CD4-positive, alpha-beta T cell treated with Interleukin-4 for 4 hours (primary cell): ENCODE measurements around the gene TMPRSS7.

Experiments
- DNase-seq: peaks from one replicate; pipeline ENCODE4 v3.0.0-alpha.2; 2020

TMPRSS7 gene

DNA sequence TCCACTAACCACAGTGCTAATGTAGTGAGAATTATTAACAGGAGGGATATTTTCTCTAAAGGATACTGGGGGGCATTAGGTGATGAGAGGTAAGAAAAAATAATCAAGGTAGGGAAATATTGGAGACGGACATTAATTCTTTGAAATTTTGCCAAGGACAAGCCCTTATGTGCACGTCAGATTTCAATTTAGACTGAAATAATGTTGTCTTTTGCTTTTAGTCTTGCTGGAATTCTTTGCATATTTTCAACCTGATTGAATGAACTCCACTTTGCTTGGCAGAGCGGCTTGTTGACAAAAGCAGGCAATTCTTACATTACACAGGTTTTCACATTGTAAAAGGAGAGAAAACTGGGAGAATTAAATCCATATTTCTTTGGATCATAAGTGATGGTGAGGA is 26.6 kb downstream of the TMPRSS7 start:
- no peak for DNase-seq

DNA sequence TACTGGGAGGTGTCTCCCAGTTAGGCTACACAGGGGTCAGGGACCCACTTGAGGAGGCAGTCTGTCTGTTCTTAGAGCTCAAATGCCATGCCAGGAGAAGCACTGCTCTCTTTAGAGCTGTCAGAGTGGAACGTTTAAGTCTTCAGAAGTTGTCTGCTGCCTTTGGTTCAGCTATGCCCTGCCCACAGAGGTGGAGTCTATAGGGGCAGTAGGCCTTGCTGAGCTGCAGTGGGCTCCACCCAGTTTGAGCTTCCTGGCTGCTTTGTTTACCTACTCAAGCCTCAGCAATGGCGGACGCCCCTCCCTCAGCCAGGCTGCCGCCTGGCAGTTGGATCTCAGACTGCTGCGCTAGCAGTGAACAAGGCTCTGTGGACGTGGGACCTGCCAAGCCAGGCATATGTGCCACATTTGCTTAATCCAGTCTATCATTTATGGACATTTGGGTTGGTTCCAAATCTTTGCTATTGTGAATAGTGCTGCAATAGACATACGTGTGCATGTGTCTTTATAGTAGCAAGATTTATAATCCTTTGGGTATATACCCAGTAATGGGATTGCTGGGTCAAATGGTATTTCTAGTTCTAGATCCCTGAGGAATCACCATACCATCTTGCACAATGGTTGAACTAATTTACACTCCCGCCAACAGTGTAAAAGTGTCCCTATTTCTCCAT is 38.0 kb downstream of the TMPRSS7 start:
- DNase-seq: peak; percentile 78

DNA sequence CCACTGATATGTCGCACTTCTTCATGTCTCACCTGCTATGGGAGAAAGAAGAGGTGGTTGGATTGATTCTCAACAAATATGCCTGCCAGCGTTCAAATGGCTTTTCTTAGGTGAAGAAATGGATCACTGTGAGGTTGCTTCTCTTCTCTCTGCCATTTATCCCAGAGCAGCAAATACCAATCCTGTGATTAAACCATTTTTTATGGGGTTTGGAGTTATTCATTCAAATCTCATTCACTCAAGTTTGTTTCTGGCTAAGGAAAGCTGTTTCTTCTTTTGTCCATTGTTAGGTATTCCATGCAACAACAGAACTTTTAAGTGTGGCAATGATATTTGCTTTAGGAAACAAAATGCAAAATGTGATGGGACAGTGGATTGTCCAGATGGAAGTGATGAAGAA is 39.5 kb downstream of the TMPRSS7 start:
- DNase-seq: no peak

DNA sequence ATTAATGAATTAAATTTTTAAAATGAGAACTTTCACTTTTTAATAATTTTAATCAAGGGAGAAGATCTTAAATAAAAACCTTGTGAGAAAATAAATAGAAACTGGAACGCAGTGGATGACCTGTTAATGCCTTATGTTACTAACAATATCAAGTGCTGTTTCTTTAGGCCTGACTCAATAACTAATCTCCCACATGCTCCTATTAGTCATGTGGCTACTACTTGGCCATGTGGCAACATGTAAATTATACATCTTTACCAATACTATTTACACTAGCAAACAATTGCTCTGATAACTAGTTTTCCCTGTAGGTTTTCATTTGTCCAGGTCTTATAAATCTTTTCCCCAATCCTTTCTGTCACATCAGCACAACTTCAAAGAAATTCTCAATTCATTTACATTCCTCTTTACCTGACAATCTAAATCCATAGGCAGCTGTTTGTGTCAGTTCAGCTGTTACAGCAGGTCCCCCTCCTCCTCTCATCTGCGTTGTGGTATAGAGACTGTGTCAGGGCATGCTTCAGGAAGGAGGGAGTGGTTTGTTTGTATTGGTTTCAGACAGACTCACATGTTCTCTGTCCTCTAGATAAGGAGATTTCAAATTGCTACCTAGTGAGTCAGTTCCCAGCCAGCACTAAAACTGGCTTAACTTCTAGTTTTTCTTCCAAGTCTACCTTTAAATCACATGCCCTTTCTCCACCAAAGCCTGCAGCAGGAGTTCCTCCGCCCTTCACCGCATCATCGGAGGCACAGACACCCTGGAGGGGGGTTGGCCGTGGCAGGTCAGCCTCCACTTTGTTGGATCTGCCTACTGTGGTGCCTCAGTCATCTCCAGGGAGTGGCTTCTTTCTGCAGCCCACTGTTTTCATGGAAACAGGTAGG is 40.3 kb downstream of the TMPRSS7 start:
- DNase-seq: peak; percentile 72

DNA sequence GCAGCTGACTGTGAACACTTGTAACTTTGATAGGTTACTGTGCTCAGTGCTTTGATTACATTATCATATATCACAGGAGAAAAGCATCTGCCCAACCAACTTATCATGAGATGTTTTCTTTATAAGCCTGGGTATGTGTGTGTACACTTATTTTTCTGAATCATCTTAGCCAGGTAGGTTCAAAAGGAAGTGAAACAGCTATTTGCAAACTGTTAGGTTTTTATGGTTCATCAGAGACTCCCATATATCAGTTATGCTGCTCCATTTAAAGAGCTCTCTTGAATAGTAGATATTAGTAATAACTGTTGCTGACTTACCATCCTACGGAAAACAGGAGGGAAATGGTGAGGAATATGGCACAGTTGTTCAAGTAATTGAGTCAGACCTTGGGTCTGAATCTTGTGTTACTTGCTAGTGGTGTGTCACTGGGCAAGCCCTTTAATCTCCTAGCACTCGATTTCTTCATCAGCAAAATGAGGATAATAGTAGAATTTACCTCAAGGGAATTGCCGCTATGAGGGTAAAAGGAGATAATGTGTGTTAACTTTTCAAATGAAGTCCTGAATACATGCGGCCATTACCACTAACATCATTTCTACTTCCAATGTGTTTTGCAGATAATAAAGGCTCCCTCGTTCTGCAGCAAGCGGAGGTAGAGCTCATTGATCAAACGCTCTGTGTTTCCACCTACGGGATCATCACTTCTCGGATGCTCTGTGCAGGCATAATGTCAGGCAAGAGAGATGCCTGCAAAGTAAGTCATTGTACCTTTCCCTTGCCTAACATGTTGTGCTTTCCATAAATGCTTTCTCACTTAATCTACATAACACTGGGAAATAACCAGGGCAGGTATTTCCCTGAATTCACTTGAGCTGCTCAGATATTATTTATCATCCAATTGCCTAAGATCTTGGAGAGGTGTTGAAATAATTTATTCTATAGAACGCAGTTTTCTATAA is 43.9 kb downstream of the TMPRSS7 start:
- no peak for DNase-seq

DNA sequence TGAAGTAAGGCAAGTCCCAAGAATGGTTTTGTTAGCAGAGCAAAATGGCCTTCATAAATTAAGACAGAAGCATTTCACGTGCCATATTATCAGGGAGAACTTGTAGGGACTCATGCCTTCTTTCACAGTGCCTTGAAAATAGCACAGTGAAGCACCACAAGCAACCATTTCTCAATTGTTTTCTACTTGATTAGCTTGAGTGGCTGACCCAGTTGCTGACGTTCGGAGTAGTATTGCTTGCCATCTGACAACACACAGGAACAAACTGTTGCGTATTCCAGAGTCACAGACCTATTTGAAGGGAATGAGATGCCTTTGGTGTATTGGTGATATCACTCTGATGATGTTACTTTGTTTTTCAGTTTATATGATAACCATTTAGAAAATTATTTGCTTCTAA is 48.7 kb downstream of the TMPRSS7 start:
- DNase-seq: no peak

DNA sequence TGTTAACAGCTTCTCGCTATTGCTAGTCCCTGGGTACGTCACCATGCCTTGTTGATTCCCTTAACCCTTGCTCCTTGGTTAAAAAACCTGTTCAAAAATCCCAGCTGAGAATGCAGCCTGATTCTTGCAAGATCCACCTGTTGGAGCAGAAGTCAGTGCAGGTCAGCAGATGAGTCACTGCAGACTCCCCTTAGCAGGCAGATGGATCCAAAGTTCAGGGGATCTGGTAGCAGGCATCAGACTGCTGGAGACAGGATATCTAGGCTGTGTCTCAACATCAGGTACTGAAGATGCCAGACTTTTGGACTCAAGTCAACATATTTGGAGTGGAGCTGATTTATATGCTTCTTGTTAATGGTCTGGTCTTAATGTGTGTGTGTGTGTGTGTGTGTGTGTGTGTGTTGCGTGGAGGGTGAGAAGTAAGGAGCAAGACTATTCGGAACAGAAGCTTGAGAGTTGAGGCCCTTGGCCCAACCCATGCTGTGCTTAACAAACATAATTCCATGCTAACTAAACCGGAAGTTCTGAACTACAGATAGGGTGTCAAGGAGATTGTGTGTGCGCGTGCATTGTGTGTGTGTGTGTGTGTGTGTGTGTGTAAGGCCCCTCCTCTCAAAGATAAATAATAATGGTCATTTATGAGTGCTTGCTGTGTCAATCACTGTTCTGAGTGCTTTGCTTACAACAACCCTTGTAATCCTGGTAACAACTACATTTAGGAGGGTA is 50.6 kb downstream of the TMPRSS7 start:
- DNase-seq: no peak

DNA sequence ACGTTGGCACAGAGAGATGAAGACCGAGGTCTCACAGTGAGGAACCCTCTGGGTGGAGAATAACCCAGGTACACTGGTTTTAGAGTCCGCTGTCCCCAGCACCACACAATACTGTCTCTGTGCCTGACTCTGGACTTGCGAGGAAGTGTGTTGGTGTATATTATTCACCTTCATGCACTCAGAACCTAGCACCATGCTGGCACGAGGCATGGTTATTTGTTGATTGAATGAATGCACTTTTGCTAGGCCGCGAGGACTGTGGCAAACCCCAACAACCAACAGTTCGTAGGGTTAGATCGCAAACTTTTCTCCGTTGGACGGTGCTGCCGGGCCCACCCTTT is 51.2 kb downstream of the TMPRSS7 start:
- DNase-seq: no peak

DNA sequence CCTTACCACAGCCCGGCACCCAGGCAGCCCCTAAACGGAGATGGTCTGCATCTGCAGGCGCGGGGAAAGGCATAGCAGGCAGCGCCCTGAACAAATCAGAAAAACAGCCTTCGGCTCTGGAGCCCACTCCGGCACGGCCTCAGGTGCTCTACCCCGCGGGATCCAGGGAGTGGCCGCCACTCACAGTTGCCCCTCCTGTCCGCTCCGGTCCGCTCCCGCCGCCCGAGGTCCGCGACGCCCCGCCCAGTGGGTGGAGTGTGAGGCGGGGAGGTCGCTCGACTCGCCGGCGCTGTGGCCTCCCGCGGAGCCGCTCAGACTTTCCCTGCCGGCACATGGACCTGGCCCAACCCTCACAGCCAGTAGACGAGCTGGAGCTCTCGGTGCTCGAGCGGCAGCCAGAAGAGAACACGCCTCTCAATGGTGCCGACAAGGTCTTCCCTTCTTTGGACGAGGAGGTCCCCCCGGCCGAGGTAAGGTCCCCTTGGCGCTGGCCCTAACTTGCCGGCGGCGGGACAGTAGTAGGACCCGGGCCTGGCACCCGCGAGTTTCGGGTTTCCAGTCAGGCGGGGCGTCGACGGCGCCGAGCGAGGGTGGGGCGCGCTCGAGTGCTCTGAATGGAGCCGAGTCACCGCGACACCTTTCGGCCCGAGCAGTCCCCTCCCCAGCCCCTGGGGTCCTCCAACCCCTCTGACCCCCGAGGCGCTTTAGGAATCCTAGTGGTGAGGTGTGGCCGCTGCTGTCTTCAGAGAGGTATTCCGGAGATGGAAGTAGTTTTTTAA is 51.7 kb downstream of the TMPRSS7 start, which contains the start of gene C3orf52:
Gene C3orf52, plus strand, starts transcription at position 314 of the 779 bp plus-strand sequence. Its CDS starts 19 bp downstream, at position 333.
- peak; percentile 35 for DNase-seq

DNA sequence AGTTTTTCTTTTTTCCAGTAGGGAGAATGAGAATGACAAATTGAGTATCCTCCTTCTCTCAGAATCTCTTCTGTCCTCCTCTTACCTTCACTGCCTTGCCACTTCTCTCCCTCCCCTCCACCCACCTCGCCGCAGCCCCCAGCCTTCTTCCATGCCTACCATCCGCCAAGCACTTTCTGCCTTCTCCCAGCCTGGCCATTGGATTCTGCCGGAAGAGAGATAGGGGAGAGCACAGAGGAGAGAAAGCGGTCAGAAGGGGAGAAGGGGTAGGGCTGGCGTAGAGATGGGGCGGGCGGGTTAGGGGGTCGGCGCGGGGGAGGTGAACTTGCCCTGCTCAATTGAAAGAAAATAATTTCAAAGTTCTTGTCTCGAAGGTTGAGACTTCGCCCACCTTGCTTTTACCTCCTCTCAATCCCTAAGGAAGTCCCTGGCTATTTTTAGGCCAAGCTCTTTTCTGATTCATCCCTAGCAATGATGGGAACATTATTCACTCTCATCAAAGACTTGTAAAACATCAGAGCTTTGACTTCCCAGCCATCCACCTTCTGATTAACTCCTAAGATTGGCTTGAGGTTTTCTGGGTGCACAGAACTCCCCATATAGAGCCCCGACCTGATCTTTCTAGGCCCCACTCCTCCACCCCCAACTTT is 52.5 kb downstream of the TMPRSS7 start:
- DNase-seq: no peak

DNA sequence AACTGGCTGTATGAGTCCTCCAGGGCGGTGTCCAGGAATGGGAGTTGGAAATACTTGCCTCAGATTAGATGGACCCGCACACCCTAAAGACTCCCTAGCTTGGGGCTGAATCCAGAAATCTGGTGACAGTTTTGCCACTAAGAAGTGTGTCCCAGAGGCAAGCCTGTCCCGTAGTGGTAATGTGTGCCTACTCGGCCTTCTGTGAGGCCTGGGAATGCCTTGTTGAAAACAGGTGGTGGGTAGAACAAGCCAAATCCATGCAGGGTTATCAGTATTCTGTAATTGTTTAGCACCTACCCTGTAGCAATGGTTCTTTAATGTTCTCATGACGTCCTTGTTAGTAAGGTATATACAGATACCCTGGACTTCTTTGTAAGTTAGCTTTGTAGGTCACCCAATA is 53.2 kb downstream of the TMPRSS7 start:
- no peak for DNase-seq

DNA sequence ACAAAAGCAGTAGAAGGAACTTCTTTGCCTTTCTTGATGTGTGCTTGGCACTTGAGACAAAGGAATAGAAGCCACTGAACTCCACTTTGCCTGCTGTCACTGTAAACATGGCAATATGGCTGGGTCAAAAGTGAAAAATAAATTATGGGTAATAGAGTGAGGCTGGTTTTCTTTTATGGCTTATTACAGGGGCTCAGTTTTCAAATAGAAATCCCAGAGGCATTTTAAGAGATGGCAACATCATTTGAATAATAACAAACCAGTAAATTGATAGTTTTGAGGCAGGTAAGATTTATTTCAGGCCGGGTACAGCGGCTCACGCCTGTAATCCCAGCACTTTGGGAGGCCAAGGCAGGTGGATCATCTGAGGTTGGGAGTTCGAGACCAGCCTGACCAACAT is 54.4 kb downstream of the TMPRSS7 start:
- no peak for DNase-seq

DNA sequence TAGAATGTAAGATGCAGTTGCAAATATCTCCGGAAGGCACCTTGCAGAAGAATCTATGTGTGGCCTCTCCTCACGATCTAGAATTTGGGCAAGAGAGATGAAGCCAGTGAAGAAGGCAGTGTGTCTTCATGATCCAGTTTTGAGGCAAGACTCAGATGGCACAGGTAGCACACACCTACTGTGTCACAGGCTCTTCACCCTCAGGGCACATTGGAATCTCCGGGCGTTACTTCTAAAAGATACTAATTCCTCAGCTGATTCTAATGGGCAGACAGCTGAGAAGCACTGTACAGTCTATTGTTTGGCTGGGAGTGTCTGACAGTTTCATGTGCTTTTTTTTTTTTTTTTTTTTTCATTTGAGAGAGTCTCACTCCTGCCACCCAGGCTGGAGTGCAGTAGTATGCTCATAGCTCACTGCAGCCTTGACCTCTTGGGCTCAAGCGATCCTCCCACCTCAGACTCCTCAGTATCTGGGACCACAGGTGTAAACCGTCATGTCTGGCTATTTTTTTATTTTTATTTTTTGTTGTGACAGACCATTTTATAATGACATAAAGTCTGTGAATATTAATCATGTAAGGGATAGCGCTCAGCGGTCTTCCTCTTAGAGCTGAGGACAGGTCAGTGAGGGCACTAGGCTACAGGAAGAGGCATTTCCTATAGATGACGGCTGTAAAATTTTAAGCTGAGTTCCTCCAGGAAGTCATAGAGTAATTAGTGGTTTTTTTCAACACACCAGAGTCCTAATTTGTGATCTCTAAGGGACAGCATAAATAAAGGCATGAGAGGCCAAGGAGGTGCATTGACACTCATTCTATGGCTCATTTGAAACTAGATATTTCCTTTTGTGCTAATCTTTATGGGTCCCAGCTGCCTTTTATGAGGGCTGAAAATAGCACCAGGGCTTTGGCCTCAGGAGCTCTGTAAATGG is 55.7 kb downstream of the TMPRSS7 start:
- no peak for DNase-seq

DNA sequence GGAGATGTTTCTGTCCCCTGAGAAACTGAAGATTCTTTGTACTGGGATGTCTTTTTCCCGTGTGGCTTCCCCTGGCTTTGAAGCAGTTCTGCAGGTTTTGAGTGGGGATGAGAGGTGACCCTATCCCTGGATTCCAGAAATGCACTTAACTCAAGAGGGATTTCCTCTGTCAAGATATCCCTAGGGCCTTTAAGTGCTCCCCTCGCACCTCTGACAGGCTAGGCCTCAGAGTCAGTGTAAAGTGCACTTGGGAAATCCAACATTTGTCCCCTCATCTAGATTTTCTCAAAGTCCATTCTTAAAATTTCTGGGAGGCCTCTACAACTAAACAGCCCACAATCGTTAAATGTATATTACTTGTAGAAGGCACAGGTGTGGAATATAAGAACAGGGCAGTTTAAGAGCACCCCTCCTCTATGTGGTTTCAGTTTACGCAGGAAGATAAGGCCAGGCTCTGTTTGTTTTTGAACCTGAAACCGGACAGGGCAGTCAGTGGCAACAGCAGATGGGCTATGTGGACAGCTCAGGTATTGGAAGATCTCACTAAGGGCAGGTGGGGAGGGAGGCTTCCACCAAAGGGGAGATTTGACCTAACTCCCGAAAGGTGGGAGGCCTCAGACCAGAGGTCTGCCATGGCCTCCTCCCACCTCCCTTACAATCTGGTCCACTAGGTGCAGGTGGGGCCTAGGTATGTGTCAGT is 56.5 kb downstream of the TMPRSS7 start:
- DNase-seq: no peak

DNA sequence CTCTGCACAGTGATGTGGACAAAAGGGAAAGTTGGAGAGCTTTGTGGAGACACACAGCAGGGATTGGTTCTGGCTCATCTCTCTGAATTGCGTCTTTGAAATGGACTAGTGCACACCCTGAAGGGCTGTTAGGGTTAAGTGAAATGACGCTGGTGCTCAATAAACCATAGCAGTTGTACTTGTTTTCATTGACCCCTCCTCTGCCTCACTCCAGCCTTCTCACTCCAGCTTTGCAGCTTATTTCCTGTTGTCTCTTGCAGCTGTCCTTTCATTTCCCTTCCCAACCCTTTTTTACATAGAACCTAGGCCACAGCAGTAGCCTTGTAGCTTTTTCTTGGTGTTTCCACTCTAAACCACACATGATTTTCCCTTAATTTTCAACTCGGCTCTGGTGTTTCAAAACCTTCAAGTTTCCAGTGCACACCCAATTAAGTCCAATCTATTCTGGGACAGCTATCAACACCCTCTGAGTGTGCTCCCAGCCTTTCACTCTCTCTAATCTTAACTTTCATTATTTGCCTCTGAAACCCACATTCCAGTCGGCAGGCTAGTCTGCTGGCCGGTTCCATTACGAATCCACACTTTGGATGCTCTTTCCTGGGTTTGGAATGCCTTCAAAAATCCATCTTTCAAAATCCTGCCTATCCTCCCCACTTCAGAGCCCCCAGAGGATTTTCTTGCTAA is 58.1 kb downstream of the TMPRSS7 start:
- no peak for DNase-seq

DNA sequence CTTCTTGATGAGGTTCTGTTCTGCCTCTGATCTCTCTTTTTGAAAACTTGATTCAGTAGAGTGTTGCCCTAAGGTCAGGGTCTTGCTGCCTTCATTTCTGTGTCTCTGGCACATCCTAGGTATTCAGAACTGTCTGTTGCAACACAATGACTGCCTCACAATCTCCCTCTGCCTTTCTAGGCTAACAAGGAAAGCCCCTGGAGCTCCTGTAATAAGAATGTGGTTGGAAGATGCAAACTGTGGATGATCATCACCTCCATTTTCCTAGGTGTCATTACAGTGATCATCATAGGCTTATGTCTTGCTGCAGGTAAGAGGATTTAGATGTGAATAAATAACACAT is 58.6 kb downstream of the TMPRSS7 start:
- no peak for DNase-seq

DNA sequence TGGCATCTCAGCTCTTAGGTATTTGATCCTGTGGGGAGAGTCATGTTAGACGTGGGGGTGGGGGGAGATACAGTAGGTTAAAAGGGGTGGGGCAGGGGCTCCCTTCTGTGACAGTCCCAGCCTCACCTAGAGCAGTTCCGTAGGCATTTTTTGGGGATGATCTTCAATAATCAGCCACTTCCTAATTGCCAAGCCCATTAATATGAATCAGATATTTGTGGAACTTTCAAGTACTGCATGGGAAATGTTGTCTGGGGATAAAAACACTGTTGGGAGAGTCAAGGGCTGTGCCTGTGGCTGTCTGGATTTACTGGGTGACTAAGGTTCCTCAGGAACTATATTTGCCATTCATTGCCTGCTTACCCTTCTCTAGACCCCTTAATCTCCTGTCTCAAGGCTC is 61.2 kb downstream of the TMPRSS7 start:
- DNase-seq: no peak

DNA sequence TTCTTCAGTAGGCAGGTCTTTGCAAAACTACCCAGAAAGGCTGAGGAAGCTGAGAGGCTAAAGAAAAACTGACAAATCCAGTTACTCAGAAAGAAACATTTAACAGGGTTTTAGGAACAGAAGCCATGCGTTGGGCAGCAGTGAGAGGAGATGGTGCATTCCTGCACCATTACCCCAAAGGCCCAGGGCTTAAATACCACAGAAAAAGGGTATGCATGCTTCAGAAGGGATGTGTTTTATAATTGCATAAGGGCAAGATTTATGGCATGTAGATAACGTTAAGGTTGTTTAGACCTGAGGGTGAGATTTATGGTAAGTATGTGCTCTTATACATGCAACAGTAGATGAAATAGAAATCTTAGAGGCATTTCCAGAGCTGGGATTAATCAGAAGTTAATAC is 61.6 kb downstream of the TMPRSS7 start:
- DNase-seq: no peak

DNA sequence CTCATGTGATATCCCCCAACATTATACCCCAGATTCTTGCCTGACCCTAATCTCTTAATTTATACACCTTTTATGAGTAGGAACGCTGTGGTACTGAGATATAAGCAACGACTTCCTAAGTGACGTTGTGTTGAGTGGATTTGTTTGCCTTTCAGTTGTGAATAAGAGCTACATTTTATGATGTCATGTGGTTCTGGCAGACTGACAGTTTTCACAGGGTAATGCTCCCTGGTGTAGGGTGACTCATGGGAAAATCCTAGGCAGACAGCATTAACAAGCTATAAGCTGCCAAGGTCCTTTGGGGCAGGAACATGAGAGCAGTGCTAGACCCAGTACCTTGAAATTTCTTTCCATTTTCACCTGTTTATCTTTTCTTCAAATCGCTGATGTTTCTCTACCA is 62.8 kb downstream of the TMPRSS7 start:
- no peak for DNase-seq
